Activated naive CD8-positive, alpha-beta T cell treated with anti-CD3 and anti-CD28 coated beads, Interleukin-2, amount 50 U/mL, for 16 hours (primary cell): ENCODE measurements around the gene ENPP3.
"Not testable (repeated sequence)": the region's sequence is repeated elsewhere in the genome, so short reads cannot be mapped to it uniquely, and the experiment has no call there.

Source experiments
- DNase-seq: peaks from one replicate; pipeline ENCODE4 v3.0.0-alpha.2; 2020; ENCODE audit warnings: low read depth, low spot score

ENPP3 gene

GRCh38 chr6:131736003-131736596, 99.0 kb downstream of the ENPP3 start:
- DNase-seq, result no peak

- DNase-seq, result no peak
Measured at GRCh38 chr6:131736811-131737210, 99.7 kb downstream of the ENPP3 start.

- DNase-seq, result no peak
Measured at GRCh38 chr6:131739136-131739535, 102.0 kb downstream of the ENPP3 start.

- no peak for DNase-seq
Measured at GRCh38 chr6:131740161-131740560, 103.1 kb downstream of the ENPP3 start.

- no peak for DNase-seq
Measured at GRCh38 chr6:131741688-131742393, 104.7 kb downstream of the ENPP3 start.

GRCh38 chr6:131744432-131745287, 107.6 kb downstream of the ENPP3 start:
- DNase-seq, result no peak

GRCh38 chr6:131745476-131745875, 108.4 kb downstream of the ENPP3 start:
- DNase-seq, result no peak

- no peak for DNase-seq
Measured at GRCh38 chr6:131747821-131748353, 110.8 kb downstream of the ENPP3 start.

GRCh38 chr6:131749023-131749422, 111.9 kb downstream of the ENPP3 start:
- DNase-seq, result no peak

- DNase-seq, result not testable (repeated sequence)
Measured at GRCh38 chr6:131751012-131751715, 114.1 kb downstream of the ENPP3 start.

- no peak for DNase-seq
Measured at GRCh38 chr6:131754088-131754487, 117.0 kb downstream of the ENPP3 start.

- DNase-seq, result no peak
Measured at GRCh38 chr6:131754715-131755567, 117.8 kb downstream of the ENPP3 start.

- DNase-seq, result no peak
Measured at GRCh38 chr6:131755597-131755996, 118.5 kb downstream of the ENPP3 start.

- no peak for DNase-seq
Measured at GRCh38 chr6:131756039-131756438, 118.9 kb downstream of the ENPP3 start.

- DNase-seq, result no peak
Measured at GRCh38 chr6:131758920-131759319, 121.8 kb downstream of the ENPP3 start.

- DNase-seq, result no peak
Measured at GRCh38 chr6:131761060-131761761, 124.1 kb downstream of the ENPP3 start.

- DNase-seq, result no peak
Measured at GRCh38 chr6:131761762-131762067, 124.6 kb downstream of the ENPP3 start.

GRCh38 chr6:131762984-131763383, 125.9 kb downstream of the ENPP3 start:
- no peak for DNase-seq

GRCh38 chr6:131763749-131764148, 126.6 kb downstream of the ENPP3 start:
- no peak for DNase-seq

GRCh38 chr6:131764350-131764749, 127.2 kb downstream of the ENPP3 start:
- DNase-seq, result no peak
